IPS DF 6.9 (cell line): Measurements from ENCODE around the gene PITPNB.

ENCODE experiments used
- DNase-seq: peaks from one replicate; pipeline ENCODE4 v3.0.0-alpha.2; 2013; ENCODE audit warnings: low read depth, low spot score
- H3K27ac ChIP-seq: one replicate; pipeline ENCODE4 v1.5.1; 2013; ENCODE audit warnings: low read length, control low read depth
- H3K27me3 ChIP-seq: 2 replicates; pipeline ENCODE4 v1.6.1; 2013; ENCODE audit warnings: mild to moderate bottlenecking, low read length; ENCODE audit not compliant: control insufficient read depth, insufficient read depth
- H3K36me3 ChIP-seq: 2 replicates; pipeline ENCODE4 v1.6.1; 2013; ENCODE audit warnings: low read length; ENCODE audit not compliant: control insufficient read depth, insufficient read depth
- H3K4me1 ChIP-seq: 2 replicates; pipeline ENCODE4 v1.6.1; 2013; ENCODE audit warnings: low read length; ENCODE audit not compliant: control insufficient read depth, insufficient read depth
- H3K4me3 ChIP-seq: 2 replicates; pipeline ENCODE4 v1.5.1; 2013; ENCODE audit warnings: mild to moderate bottlenecking, low read length
- H3K9me3 ChIP-seq: 2 replicates; pipeline ENCODE4 v1.6.1; 2013; ENCODE audit warnings: low read length, inconsistent platforms; ENCODE audit not compliant: control insufficient read depth, insufficient read depth
- WGBS: extraction: QIAGEN DNeasy Blood & Tissue Kit; methylation state at CpG from one replicate; pipeline ENCODE4 v1.1.7; 2013; ENCODE audit warnings: mixed read lengths, missing lambda C conversion rate; ENCODE audit not compliant: insufficient read length, insufficient coverage; 5-methylcytosine and 5-hydroxymethylcytosine counted together

Gene PITPNB

DNA sequence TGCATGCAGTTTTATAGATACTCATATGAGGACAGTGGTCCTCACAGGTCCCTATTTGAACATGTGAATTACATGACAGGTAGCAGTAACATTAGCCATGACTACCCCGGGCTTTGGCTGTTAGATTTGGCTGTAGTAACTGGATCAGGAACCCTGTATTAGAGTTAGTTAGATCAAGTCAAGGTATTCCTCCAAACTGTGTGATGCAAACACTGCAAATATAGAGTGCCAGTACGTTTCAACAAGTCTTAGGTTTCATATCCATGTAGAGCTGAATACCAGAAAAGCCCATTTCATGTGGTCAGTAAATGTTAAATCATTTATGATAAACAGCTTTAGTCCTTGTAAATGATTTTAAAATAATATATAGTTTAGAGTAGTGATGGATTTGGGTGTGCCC lies 29.5 kb upstream of the PITPNB start:
- H3K4me1 ChIP-seq = no peaks in the 10 kb centered on the region
- H3K36me3 ChIP-seq = no peaks in the 10 kb centered on the region
- no peaks in the 10 kb centered on the region for H3K9me3 ChIP-seq
- H3K27me3 ChIP-seq = no peaks in the 10 kb centered on the region
- no peak overlapping the region for H3K27ac ChIP-seq
- H3K4me3 ChIP-seq = no peak overlapping the region
- no CpG with 5 or more reads among the region's 2 CpGs for WGBS
- DNase-seq = no peak

GRCh38 chr22:27947448-27947847 lies 28.4 kb upstream of the PITPNB start:
- Histone ChIP-seq H3K27me3 (no peaks in the 10 kb centered on the region), H3K27ac (no peak overlapping the region), H3K4me3 (no peak overlapping the region), H3K4me1 (no peaks in the 10 kb centered on the region), H3K9me3 (no peaks in the 10 kb centered on the region), H3K36me3 (no peaks in the 10 kb centered on the region)
- WGBS = no CpG with 5 or more reads among the region's 4 CpGs
- DNase-seq = no peak

DNA sequence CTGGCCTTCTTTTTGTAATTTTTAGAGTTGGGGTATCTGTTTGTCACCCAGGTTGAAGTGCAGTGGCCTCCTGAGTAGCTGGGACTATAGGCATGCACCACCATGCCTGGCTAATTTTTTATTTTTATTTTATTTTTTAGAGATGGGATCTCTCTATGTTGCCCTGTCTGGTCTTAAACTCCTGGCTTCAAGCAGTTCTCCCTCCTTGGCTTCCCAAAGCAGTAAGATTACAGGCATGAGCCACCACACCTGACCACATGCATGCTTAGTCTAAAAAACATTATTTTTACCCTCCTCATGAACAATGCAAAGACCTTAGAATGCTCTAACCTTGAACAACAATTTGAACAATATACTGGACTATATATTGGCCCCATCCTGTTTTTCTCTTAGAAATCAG lies 22.1 kb upstream of the PITPNB start:
- Histone ChIP-seq H3K27me3 (no peaks in the 10 kb centered on the region), H3K4me3 (no peak overlapping the region), H3K27ac (no peak overlapping the region), H3K36me3 (no peaks in the 10 kb centered on the region), H3K4me1 (no peaks in the 10 kb centered on the region; the same call in 1 of the 2 replicates), H3K9me3 (no peaks in the 10 kb centered on the region)
- DNase-seq = no peak

DNA sequence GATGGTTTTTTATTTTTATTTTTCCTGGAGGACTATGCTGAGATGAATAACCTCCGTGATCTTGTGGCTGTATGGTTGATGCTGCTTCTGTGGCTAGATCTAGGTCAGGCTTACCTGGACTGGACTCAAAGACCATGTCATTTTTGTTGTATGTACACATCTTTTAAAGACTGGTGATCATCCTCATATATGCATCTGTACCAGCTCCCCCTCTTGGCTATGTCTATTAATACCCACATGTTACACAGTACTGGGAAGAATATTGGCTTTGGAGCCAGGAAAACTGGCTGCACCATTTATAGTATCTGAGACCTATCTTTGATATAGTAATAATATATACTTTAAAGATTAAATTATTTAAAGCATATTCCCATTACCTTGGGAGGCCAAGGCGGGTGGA lies 18.4 kb upstream of the PITPNB start:
- Histone ChIP-seq H3K4me3 (no peak overlapping the region), H3K9me3 (no peaks in the 10 kb centered on the region), H3K27ac (no peak overlapping the region), H3K27me3 (no peaks in the 10 kb centered on the region), H3K4me1 (no peaks in the 10 kb centered on the region; the same call in 1 of the 2 replicates), H3K36me3 (no peaks in the 10 kb centered on the region)
- DNase-seq = no peak
- no CpG with 5 or more reads among the region's 2 CpGs for WGBS

GRCh38 chr22:27935897-27936296 lies 16.8 kb upstream of the PITPNB start:
- no CpG with 5 or more reads among the region's 1 CpG for WGBS
- H3K4me3 ChIP-seq = no peak overlapping the region
- H3K27me3 ChIP-seq = no peaks in the 10 kb centered on the region
- DNase-seq = no peak
- H3K4me1 ChIP-seq = no peaks in the 10 kb centered on the region; the same call in 1 of the 2 replicates
- no peaks in the 10 kb centered on the region for H3K9me3 ChIP-seq
- no peak overlapping the region for H3K27ac ChIP-seq
- no peaks in the 10 kb centered on the region for H3K36me3 ChIP-seq

- H3K4me3 ChIP-seq = no peak overlapping the region
- H3K9me3 ChIP-seq = no peaks in the 10 kb centered on the region
- no peak for DNase-seq
- H3K36me3 ChIP-seq = no peaks in the 10 kb centered on the region
- no CpG with 5 or more reads among the region's 5 CpGs for WGBS
- H3K4me1 ChIP-seq = no peaks in the 10 kb centered on the region; the same call in 1 of the 2 replicates
- H3K27ac ChIP-seq = no peak overlapping the region
- H3K27me3 ChIP-seq = no peaks in the 10 kb centered on the region
These were observed 15.0 kb upstream of the PITPNB start for GRCh38 chr22:27934069-27934468.

GRCh38 chr22:27933186-27933983 lies 14.3 kb upstream of the PITPNB start:
- Histone ChIP-seq H3K36me3 (no peaks in the 10 kb centered on the region), H3K9me3 (no peaks in the 10 kb centered on the region), H3K27ac (no peak overlapping the region), H3K4me1 (no peaks in the 10 kb centered on the region; the same call in 1 of the 2 replicates), H3K27me3 (no peaks in the 10 kb centered on the region), H3K4me3 (no peak overlapping the region)
- WGBS = no CpG with 5 or more reads among the region's 9 CpGs
- no peak for DNase-seq

- no CpG with 5 or more reads among the region's 3 CpGs for WGBS
- no peak for DNase-seq
- H3K9me3 ChIP-seq = no peaks in the 10 kb centered on the region
- H3K4me1 ChIP-seq = no peaks in the 10 kb centered on the region
- H3K4me3 ChIP-seq = no peak overlapping the region
- H3K27ac ChIP-seq = no peak overlapping the region
- no peaks in the 10 kb centered on the region for H3K36me3 ChIP-seq
- H3K27me3 ChIP-seq = no peaks in the 10 kb centered on the region
These were observed 11.4 kb upstream of the PITPNB start for GRCh38 chr22:27930331-27931060.

GRCh38 chr22:27927608-27928007 lies 8.6 kb upstream of the PITPNB start:
- H3K27me3 ChIP-seq = no peaks in the 10 kb centered on the region
- no peak for DNase-seq
- no CpG with 5 or more reads among the region's 1 CpG for WGBS
- no peaks in the 10 kb centered on the region for H3K9me3 ChIP-seq
- no peak overlapping the region for H3K27ac ChIP-seq
- H3K4me1 ChIP-seq = no peaks in the 10 kb centered on the region
- no peaks in the 10 kb centered on the region for H3K36me3 ChIP-seq
- H3K4me3 ChIP-seq = no peak overlapping the region

GRCh38 chr22:27925331-27925730 lies 6.3 kb upstream of the PITPNB start:
- Histone ChIP-seq H3K36me3 (no peaks in the 10 kb centered on the region), H3K4me3 (no peak overlapping the region), H3K9me3 (no peaks in the 10 kb centered on the region), H3K27me3 (no peaks in the 10 kb centered on the region), H3K27ac (no peak overlapping the region), H3K4me1 (no peaks in the 10 kb centered on the region)
- WGBS = no CpG with 5 or more reads among the region's 1 CpG
- no peak for DNase-seq
